A549 (cell line): ENCODE measurements around the gene LUC7L2. TPM values are rescaled to one million over a fixed set of nuclear protein-coding genes. Genes with fewer than 3 reads are reported as not detected.
"Not testable (repeated sequence)": the region's sequence is repeated elsewhere in the genome, so short reads cannot be mapped to it uniquely, and the experiment has no call there.

Experiments used
- ATAC-seq, 2 experiments: fragments of 200-7000 bp in 1 of 2; fragments of >200 bp in 1 of 2; cut with Nextera tagmentation in 1 of 2; cut with Tn5 transposase in 1 of 2; 3 replicates each; pipeline versions ENCODE4 v1.8.0 to v1.9.1; 2018 to 2020; ENCODE audit warnings: mild to moderate bottlenecking in 1 of 2, moderate library complexity in 1 of 2
- CTCF ChIA-PET: fragments of 300-600 bp; sonication (Branson Sonifier 250); formaldehyde crosslinking; extraction: SDS; loops from one replicate; lab custom pipeline; 2021; ENCODE audit warnings: antibody characterized with exemption, inconsistent platforms; lab: Yijun Ruan, JAX
- POLR2A ChIA-PET: fragments of 350-600 bp; formaldehyde crosslinking; extraction: SDS; loops from one replicate; lab custom pipeline; 2021; ENCODE audit warnings: antibody characterized with exemption, inconsistent platforms; lab: Yijun Ruan, JAX
- DNase-seq, 2 experiments: peaks; one replicate each; pipeline versions ENCODE4 v3.0.0 to v3.0.0-alpha.2; 2011 to 2016; ENCODE audit warnings: low read depth in 1 of 2, low spot score in 1 of 2
- FAIRE-seq: peaks from 2 replicates; lab custom pipeline; 2011; peaks lifted over from hg19 to GRCh38; lab: Jason Lieb, UNC
- H3K27ac ChIP-seq, 2 experiments: fragments of >200 bp; sonication (Bioruptor Twin); formaldehyde crosslinking; 3 replicates each; pipeline ENCODE4 v1.5.1; 2016 to 2017
- H3K4me1 ChIP-seq: fragments of >200 bp; sonication (Bioruptor Twin); formaldehyde crosslinking; 3 replicates; pipeline ENCODE4 v1.6.1; 2016
- H3K4me2 ChIP-seq: fragments of >200 bp; sonication (Bioruptor Twin); formaldehyde crosslinking; 3 replicates; pipeline ENCODE4 v1.6.1; 2016
- H3K4me3 ChIP-seq: fragments of >200 bp; sonication (Bioruptor Twin); formaldehyde crosslinking; 3 replicates; pipeline ENCODE4 v1.5.1; 2016
- H3K9me3 ChIP-seq: fragments of >200 bp; sonication (Bioruptor Twin); formaldehyde crosslinking; 3 replicates; pipeline ENCODE4 v1.6.1; 2016
- ATOH8 ChIP-seq: fragments of 250-450 bp; sonication (Bioruptor Pico); IDR thresholded peaks from 2 replicates; pipeline ENCODE4 v1.5.0; 2020; ENCODE audit warnings: low read depth, mild to moderate bottlenecking, moderate library complexity
- CBX8 ChIP-seq: fragments of 200-600 bp; sonication (generic); IDR thresholded peaks from 2 replicates; pipeline ENCODE4 v1.6.1; 2016
- CHD2 ChIP-seq: fragments of 150-350 bp; IDR thresholded peaks from 2 replicates; pipeline ENCODE4 v1.6.1; 2014; ENCODE audit warnings: low read length; ENCODE audit not compliant: partially characterized antibody
- EHF ChIP-seq: fragments of 250-450 bp; sonication (Bioruptor Pico); IDR thresholded peaks from 2 replicates; pipeline ENCODE4 v1.5.0; 2020; ENCODE audit warnings: mild to moderate bottlenecking
- EP300 ChIP-seq, 2 experiments: fragments of >200 bp; sonication (Bioruptor Twin); formaldehyde crosslinking; IDR thresholded peaks; 2 replicates in 1 of 2; 3 replicates in 1 of 2; pipeline ENCODE4 v1.6.1; 2016 to 2017
- FOXS1 ChIP-seq: fragments of 250-450 bp; sonication (Bioruptor Pico); IDR thresholded peaks from 2 replicates; pipeline ENCODE4 v1.5.0; 2020; ENCODE audit warnings: mild to moderate bottlenecking, moderate library complexity
- HES2 ChIP-seq: fragments of >200 bp; sonication (Bioruptor Twin); formaldehyde crosslinking; IDR thresholded peaks from 2 replicates; pipeline ENCODE4 v1.6.1; 2016
- HEYL ChIP-seq: fragments of 250-450 bp; sonication (Bioruptor Pico); IDR thresholded peaks from 2 replicates; pipeline ENCODE4 v1.8.0; 2021; ENCODE audit warnings: mild to moderate bottlenecking, moderate library complexity
- HOXB5 ChIP-seq: fragments of 250-450 bp; sonication (Bioruptor Pico); IDR thresholded peaks from 2 replicates; pipeline ENCODE4 v1.5.0; 2020; ENCODE audit warnings: mild to moderate bottlenecking, moderate library complexity
- JUN ChIP-seq, 2 experiments: fragments of >200 bp; sonication (Bioruptor Twin); formaldehyde crosslinking; IDR thresholded peaks; 2 replicates in 1 of 2; 3 replicates in 1 of 2; pipeline ENCODE4 v1.6.1; 2016 to 2017
- JUNB ChIP-seq: fragments of >200 bp; sonication (Bioruptor Twin); formaldehyde crosslinking; IDR thresholded peaks from 2 replicates; pipeline ENCODE4 v1.6.1; 2016
- MYC ChIP-seq: IDR thresholded peaks from 2 replicates; pipeline ENCODE4 v1.6.1; 2012; ENCODE audit warnings: mild to moderate bottlenecking, inconsistent platforms, low read length, improper control_type of control experiment, borderline replicate concordance
- NFE2L2 ChIP-seq: fragments of 150-350 bp; conservative IDR thresholded peaks from 2 replicates; pipeline ENCODE4 v1.6.1; 2014; ENCODE audit warnings: low read length
- NPAS2 ChIP-seq: fragments of 250-450 bp; sonication (Bioruptor Pico); IDR thresholded peaks from 2 replicates; pipeline ENCODE4 v1.8.0; 2022; ENCODE audit warnings: mild to moderate bottlenecking, moderate library complexity, borderline replicate concordance
- POLR2A ChIP-seq: IDR thresholded peaks from 2 replicates; pipeline ENCODE4 v1.6.1; 2012; ENCODE audit warnings: mild to moderate bottlenecking, low read length
- ZFP36 ChIP-seq: fragments of 450-650 bp; IDR thresholded peaks from 2 replicates; pipeline ENCODE4 v1.6.1; 2014; ENCODE audit warnings: borderline replicate concordance; ENCODE audit not compliant: partially characterized antibody
- WGBS: methylation state at CpG from one replicate; pipeline ENCODE4 v1.1.6; 2017; ENCODE audit errors: missing lambda C conversion rate; 5-methylcytosine and 5-hydroxymethylcytosine counted together
- polyA plus RNA-seq, 4 experiments: library from polyadenylated mRNA; depleted of rRNA in 3 of 4; stranded (reverse); fragments of >200 nt; fragmentation: RNase III in 1 of 4; extraction: RNeasy Plus Mini Kit Qiagen cat#74134 plus additional on column Dnase treatment in 1 of 4; gene quantifications; 2 replicates in 3 of 4; 3 replicates in 1 of 4; pipeline ENCODE4 v1.2.3, GENCODE V29; 2011 to 2017
- TF ChIP-seq, protein P1 (sequence below): fragments of 250-450 bp; sonication (Bioruptor Pico); IDR thresholded peaks from 2 replicates; pipeline ENCODE4 v1.5.0; 2021; ENCODE audit warnings: mild to moderate bottlenecking, moderate library complexity, borderline replicate concordance

Gene LUC7L2
- polyA plus RNA-seq, 2 of the 4 experiments (the other 2 are of a cell fraction): 49.5 to 75.7 TPM

GRCh38 chr7:139427788-139428187 is 68.1 kb downstream of the LUC7L2 start (continued):
- no peak for TF ChIP-seq HES2
- TF ChIP-seq CHD2: no peak
- TF ChIP-seq, protein P1, sequence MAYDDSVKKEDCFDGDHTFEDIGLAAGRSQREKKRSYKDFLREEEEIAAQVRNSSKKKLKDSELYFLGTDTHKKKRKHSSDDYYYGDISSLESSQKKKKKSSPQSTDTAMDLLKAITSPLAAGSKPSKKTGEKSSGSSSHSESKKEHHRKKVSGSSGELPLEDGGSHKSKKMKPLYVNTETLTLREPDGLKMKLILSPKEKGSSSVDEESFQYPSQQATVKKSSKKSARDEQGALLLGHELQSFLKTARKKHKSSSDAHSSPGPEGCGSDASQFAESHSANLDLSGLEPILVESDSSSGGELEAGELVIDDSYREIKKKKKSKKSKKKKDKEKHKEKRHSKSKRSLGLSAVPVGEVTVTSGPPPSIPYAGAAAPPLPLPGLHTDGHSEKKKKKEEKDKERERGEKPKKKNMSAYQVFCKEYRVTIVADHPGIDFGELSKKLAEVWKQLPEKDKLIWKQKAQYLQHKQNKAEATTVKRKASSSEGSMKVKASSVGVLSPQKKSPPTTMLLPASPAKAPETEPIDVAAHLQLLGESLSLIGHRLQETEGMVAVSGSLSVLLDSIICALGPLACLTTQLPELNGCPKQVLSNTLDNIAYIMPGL: no peak
- no peak for TF ChIP-seq ZFP36
- TF ChIP-seq, all 56 proteins: peak for 0

DNA sequence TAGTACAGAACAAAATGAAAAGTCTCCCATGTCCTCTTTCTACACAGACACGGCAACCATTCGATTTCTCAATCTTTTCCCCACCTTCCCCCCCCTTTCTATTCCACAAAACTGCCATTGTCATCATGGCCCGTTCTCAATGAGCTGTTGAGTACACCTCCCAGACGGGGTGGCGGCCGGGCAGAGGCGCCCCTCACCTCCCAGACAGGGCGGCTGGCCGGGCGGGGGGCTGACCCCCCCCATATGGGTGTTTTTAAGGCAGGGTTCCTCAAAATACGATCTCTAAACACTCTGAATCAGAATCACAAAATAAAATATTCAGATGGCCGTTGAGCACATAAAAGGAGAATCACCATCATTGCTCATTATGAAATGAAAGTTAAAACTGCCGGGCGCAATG is 70.0 kb downstream of the LUC7L2 start:
- ATAC-seq, H3K4me2 ChIP-seq, FAIRE-seq, H3K4me1 ChIP-seq, DNase-seq, H3K27ac ChIP-seq, H3K4me3 ChIP-seq, H3K9me3 ChIP-seq, CTCF ChIA-PET, POLR2A ChIA-PET: not testable (repeated sequence)
- 93% methylated on average over 14 of the region's 14 CpGs for WGBS

DNA sequence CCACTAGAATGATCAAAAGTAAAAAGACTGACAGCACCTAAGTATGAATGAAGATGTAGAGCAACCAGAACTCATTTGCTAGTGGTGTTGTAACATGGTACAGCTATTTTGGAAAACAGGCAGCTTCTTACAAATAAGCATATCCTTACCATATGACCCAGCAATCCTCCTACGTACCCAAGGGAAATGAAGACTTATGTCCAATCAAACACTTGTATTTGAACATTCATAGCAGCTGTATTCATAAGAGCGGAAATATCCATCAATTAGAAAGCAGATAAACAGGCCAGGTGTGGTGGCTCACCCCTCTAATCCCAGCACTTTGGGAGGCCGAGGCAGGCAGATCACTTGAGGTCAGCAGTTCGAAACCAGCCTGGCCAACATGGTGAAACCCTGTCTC is 70.7 kb downstream of the LUC7L2 start:
- ATAC-seq: no peak
- H3K4me3 ChIP-seq: no peak overlapping the region
- no peak overlapping the region for H3K27ac ChIP-seq
- H3K4me1 ChIP-seq: no peaks in the 10 kb centered on the region
- TF ChIP-seq NFE2L2: no peak
- TF ChIP-seq NPAS2 (CRISPR knock-in tag): no peak
- no peak for TF ChIP-seq HEYL (CRISPR knock-in tag)
- no peak for TF ChIP-seq CHD2
- TF ChIP-seq MYC: no peak
- TF ChIP-seq JUN (IDR thresholded peaks at IDR 0.05): no peak
- TF ChIP-seq FOXS1: no peak
- TF ChIP-seq ZFP36: no peak
- 85% methylated on average over 4 of the region's 4 CpGs for WGBS
- H3K9me3 ChIP-seq: no peaks in the 10 kb centered on the region
- CTCF ChIA-PET: interaction anchor here (0.7 kb wide), 1 partner anchor 130 kb away, joined by 3 read pairs; no protein-coding TSS in a partner anchor
- POLR2A ChIA-PET: no interaction called here
- no peak for DNase-seq
- H3K4me2 ChIP-seq: no peak overlapping the region
- no peak for FAIRE-seq

DNA sequence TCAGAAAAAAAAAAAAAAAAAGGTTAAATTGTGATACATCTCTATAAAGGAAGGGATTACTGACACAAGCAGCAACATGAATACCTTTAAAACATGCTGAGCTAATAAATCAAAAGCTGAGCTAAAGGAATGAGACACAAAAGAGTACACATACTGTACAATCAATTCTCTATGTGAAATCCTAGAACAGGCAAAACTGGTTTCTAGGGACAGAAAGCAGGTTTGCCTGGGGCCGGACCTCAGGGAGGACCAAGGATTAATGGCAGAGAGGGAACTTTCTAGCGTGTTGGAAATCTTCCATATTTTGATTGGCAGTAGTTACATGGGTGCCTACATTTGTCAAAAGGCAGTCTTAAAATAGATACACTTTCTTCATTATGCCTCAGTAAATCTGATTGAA is 71.3 kb downstream of the LUC7L2 start:
- WGBS: 87% methylated on average over 2 of the region's 2 CpGs
- FAIRE-seq (no peak), DNase-seq (no peak), ATAC-seq (no peak)
- POLR2A ChIA-PET: interaction anchor here (0.8 kb wide), 1 partner anchor 71 kb away, joined by 3 read pairs; the partner anchor contains the start of gene LUC7L2
- CTCF ChIA-PET: interaction anchor here (0.7 to 4.6 kb wide), 4 partner anchors 8 to 575 kb away, joined by 3 to 68 read pairs (median 4); no protein-coding TSS in a partner anchor
- Histone ChIP-seq H3K4me1 (no peaks in the 10 kb centered on the region), H3K4me3 (no peak overlapping the region), H3K4me2 (no peak overlapping the region), H3K9me3 (no peaks in the 10 kb centered on the region), H3K27ac (no peak overlapping the region)
- TF ChIP-seq ATOH8 (CRISPR knock-in tag) (no peak), EHF (no peak), EP300 (IDR thresholded peaks at IDR 0.05) (no peak)

- FAIRE-seq (no peak), ATAC-seq (no peak), DNase-seq (no peak)
- ChIA-PET POLR2A (interaction anchor here (0.8 kb wide), 1 partner anchor 72 kb away, joined by 3 read pairs; the partner anchor contains the start of gene LUC7L2), CTCF (interaction anchor here (0.8 to 4.6 kb wide), 3 partner anchors 9 to 574 kb away, joined by 3 to 68 read pairs (median 4); no protein-coding TSS in a partner anchor)
- no peak overlapping the region for H3K4me2 ChIP-seq
- no peak overlapping the region for H3K27ac ChIP-seq
- WGBS: 92% methylated on average over 3 of the region's 3 CpGs
- no peaks in the 10 kb centered on the region for H3K4me1 ChIP-seq
- TF ChIP-seq CBX8: no peak
- no peak for TF ChIP-seq HOXB5 (CRISPR knock-in tag)
- no peak for TF ChIP-seq POLR2A
- no peak for TF ChIP-seq ATOH8 (CRISPR knock-in tag)
- TF ChIP-seq JUNB: no peak
- no peak overlapping the region for H3K4me3 ChIP-seq
- no peaks in the 10 kb centered on the region for H3K9me3 ChIP-seq
These were observed 71.8 kb downstream of the LUC7L2 start for GRCh38 chr7:139431459-139431858.
